Prostate gland (tissue), 2 donors: ENCODE measurements around the gene SFSWAP. TPM values are rescaled to one million over a fixed set of nuclear protein-coding genes. Genes with fewer than 3 reads are reported as not detected.

ENCODE experiments used
- DNase-seq: peaks from one replicate; pipeline ENCODE4 v3.0.0-alpha.2; 2019; ENCODE audit warnings: low spot score
- H3K27ac ChIP-seq, 2 donors: fragments of 200-600 bp; sonication (generic); 2 replicates each; pipeline ENCODE4 v1.5.1; 2017 to 2019
- H3K27me3 ChIP-seq: fragments of 200-600 bp; sonication (generic); replicated peaks from 2 replicates; pipeline ENCODE4 v1.5.1; 2019; ENCODE audit not compliant: insufficient read depth
- H3K36me3 ChIP-seq, 2 donors: fragments of 200-600 bp; sonication (generic); 1 replicate in 1 of 2; 2 replicates in 1 of 2; pipeline versions ENCODE4 v1.5.1 to v1.8.1; 2017 to 2019
- H3K4me1 ChIP-seq: fragments of 200-600 bp; sonication (generic); replicated peaks from 2 replicates; pipeline ENCODE4 v1.5.1; 2019
- H3K4me3 ChIP-seq, 2 donors: fragments of 200-600 bp; sonication (generic); 2 replicates each; pipeline ENCODE4 v1.5.1; 2017 to 2019
- H3K9me3 ChIP-seq: fragments of 200-600 bp; sonication (generic); 2 replicates; pipeline ENCODE4 v1.5.1; 2017
- CTCF ChIP-seq, 4 experiments: fragments of 200-600 bp in 2 of 4; fragments of 450-650 bp in 2 of 4; sonication (generic) in 2 of 4; IDR thresholded peaks; 1 replicate in 3 of 4; 2 replicates in 1 of 4; pipeline ENCODE4 v1.5.1; 2016 to 2019; ENCODE audit warnings: antibody characterized with exemption in 4 of 4, mild to moderate bottlenecking in 2 of 4, moderate library complexity in 2 of 4
- POLR2A ChIP-seq: fragments of 450-650 bp; IDR thresholded peaks from one replicate; pipeline ENCODE4 v1.6.1; 2016; ENCODE audit warnings: antibody characterized with exemption, mild to moderate bottlenecking
- POLR2AphosphoS5 ChIP-seq: sonication (generic); formaldehyde crosslinking; IDR thresholded peaks from one replicate; pipeline ENCODE4 v1.6.1; 2017; ENCODE audit warnings: antibody characterized with exemption
- WGBS: methylation state at CpG from one replicate; pipeline ENCODE4 v1.1.5; 2018; 5-methylcytosine and 5-hydroxymethylcytosine counted together
- intact Hi-C: fragments of 100-400 bp; cut with DNase I; formaldehyde crosslinking; loops from one replicate; pipeline ENCODE4 v1.14.2; 2022
- total RNA-seq, 2 donors: library from RNA; depleted of rRNA; stranded (reverse); fragments of >200 nt; gene quantifications; one replicate each; pipeline ENCODE4 v1.1.0, GENCODE V29; 2016

SFSWAP gene
- total RNA-seq, 2 donors from 2014 or later: 24.5 to 53.9 TPM

GRCh38 chr12:131720241-131720640 is 9.4 kb downstream of the SFSWAP start:
- Histone ChIP-seq H3K4me1 (no peaks in the 10 kb centered on the region), H3K27me3 (no peaks in the 10 kb centered on the region), H3K36me3 (peaks cover 0 to 5% of the 10 kb centered on the region in 2 donors), H3K27ac (no peak overlapping the region), H3K9me3 (no peaks in the 10 kb centered on the region), H3K4me3 (no peak overlapping the region)
- TF ChIP-seq CTCF (IDR thresholded peaks at IDR 0.05) (no peak), POLR2A (no peak), POLR2AphosphoS5 (no peak)
- intact Hi-C loops: no loop called here
- WGBS: 68% methylated on average over 8 of the region's 8 CpGs
- no peak for DNase-seq

GRCh38 chr12:131720921-131721320 is 10.0 kb downstream of the SFSWAP start:
- intact Hi-C loops: no loop called here
- no peak overlapping the region for H3K4me3 ChIP-seq
- no peak overlapping the region for H3K27ac ChIP-seq
- H3K36me3 ChIP-seq: peaks cover 0 to 9% of the 10 kb centered on the region in 2 donors
- H3K9me3 ChIP-seq: no peaks in the 10 kb centered on the region
- no peak for DNase-seq
- 78% methylated on average over 7 of the region's 7 CpGs for WGBS
- H3K4me1 ChIP-seq: no peaks in the 10 kb centered on the region
- no peaks in the 10 kb centered on the region for H3K27me3 ChIP-seq
- no peak for TF ChIP-seq CTCF (IDR thresholded peaks at IDR 0.05)
- TF ChIP-seq POLR2AphosphoS5: no peak
- no peak for TF ChIP-seq POLR2A

- no peak overlapping the region for H3K4me3 ChIP-seq
- intact Hi-C loops: no loop called here
- 77% methylated on average over 1 of the region's 1 CpG for WGBS
- no peaks in the 10 kb centered on the region for H3K27me3 ChIP-seq
- no peaks in the 10 kb centered on the region for H3K9me3 ChIP-seq
- H3K4me1 ChIP-seq: no peaks in the 10 kb centered on the region
- peaks cover 0 to 9% of the 10 kb centered on the region in 2 donors for H3K36me3 ChIP-seq
- TF ChIP-seq POLR2A (no peak), POLR2AphosphoS5 (no peak), CTCF (IDR thresholded peaks at IDR 0.05) (no peak)
- DNase-seq: no peak
- no peak overlapping the region for H3K27ac ChIP-seq
Measured at GRCh38 chr12:131721548-131721947, 10.7 kb downstream of the SFSWAP start.

GRCh38 chr12:131723532-131723931 is 12.6 kb downstream of the SFSWAP start:
- intact Hi-C loops: no loop called here
- Histone ChIP-seq H3K36me3 (peaks cover 5 to 17% of the 10 kb centered on the region in 2 donors), H3K4me3 (no peak overlapping the region), H3K9me3 (no peaks in the 10 kb centered on the region), H3K27me3 (no peaks in the 10 kb centered on the region), H3K27ac (no peak overlapping the region), H3K4me1 (no peaks in the 10 kb centered on the region)
- TF ChIP-seq POLR2AphosphoS5: no peak
- no peak for TF ChIP-seq POLR2A
- TF ChIP-seq CTCF (IDR thresholded peaks at IDR 0.05): no peak
- DNase-seq: no peak
- 56% methylated on average over 5 of the region's 5 CpGs for WGBS

- no peaks in the 10 kb centered on the region for H3K27me3 ChIP-seq
- intact Hi-C loops: no loop called here
- 67% methylated on average over 2 of the region's 2 CpGs for WGBS
- H3K9me3 ChIP-seq: no peaks in the 10 kb centered on the region
- no peaks in the 10 kb centered on the region for H3K4me1 ChIP-seq
- TF ChIP-seq POLR2AphosphoS5 (no peak), POLR2A (no peak), CTCF (IDR thresholded peaks at IDR 0.05) (no peak)
- H3K36me3 ChIP-seq: peaks cover 7 to 26% of the 10 kb centered on the region in 2 donors
- no peak overlapping the region for H3K27ac ChIP-seq
- no peak overlapping the region for H3K4me3 ChIP-seq
- no peak for DNase-seq
Measured at GRCh38 chr12:131724534-131724933, 13.6 kb downstream of the SFSWAP start.
